Subcutaneous abdominal adipose tissue (tissue), 5 donors: ENCODE measurements around the gene ENPP7.

Experiments used
- H3K27ac ChIP-seq: one replicate; pipeline ENCODE4 v1.7.0; 2013; ENCODE audit warnings: low read depth, mild to moderate bottlenecking, inconsistent platforms, low read length, moderate library complexity
- H3K27me3 ChIP-seq, 5 donors: one replicate each; pipeline ENCODE4 v1.7.0; 2013; ENCODE audit warnings: low read length in 5 of 5, inconsistent platforms in 1 of 5; ENCODE audit not compliant: control insufficient read depth in 5 of 5, insufficient read depth in 4 of 5
- H3K36me3 ChIP-seq, 5 donors: one replicate each; pipeline ENCODE4 v1.7.0; 2013; ENCODE audit warnings: low read length in 5 of 5; ENCODE audit not compliant: control insufficient read depth in 5 of 5, insufficient read depth in 5 of 5
- H3K4me1 ChIP-seq, 5 donors: one replicate each; pipeline ENCODE4 v1.7.0; 2013; ENCODE audit warnings: low read length in 5 of 5, mild to moderate bottlenecking in 3 of 5, moderate library complexity in 1 of 5; ENCODE audit not compliant: control insufficient read depth in 5 of 5, insufficient read depth in 5 of 5
- H3K4me3 ChIP-seq, 5 donors: one replicate each; pipeline ENCODE4 v1.7.0; 2013; ENCODE audit warnings: low read length in 5 of 5, low read depth in 1 of 5
- H3K9ac ChIP-seq, 5 donors: one replicate each; pipeline ENCODE4 v1.7.0; 2013; ENCODE audit warnings: low read length in 5 of 5, mild to moderate bottlenecking in 4 of 5, moderate library complexity in 3 of 5
- H3K9me3 ChIP-seq, 5 donors: one replicate each; pipeline ENCODE4 v1.7.0; 2013; ENCODE audit warnings: low read length in 5 of 5; ENCODE audit not compliant: control insufficient read depth in 5 of 5
- donor health status: healthy.
- donor health status: healthy.
- donor health status: healthy.
- donor health status: healthy.
- donor health status: healthy.

Gene ENPP7

GRCh38 chr17:79784353-79785016 is 53.7 kb downstream of the ENPP7 start:
- Histone ChIP-seq H3K4me3 (no peak overlapping the region), H3K27me3 (peaks cover 14 to 52% (median 41%) of the 10 kb centered on the region in 5 donors), H3K36me3 (no peaks in the 10 kb centered on the region), H3K4me1 (peaks cover 0 to 6% (median 1%) of the 10 kb centered on the region in 5 donors), H3K9me3 (no peaks in the 10 kb centered on the region), H3K9ac (no peak overlapping the region), H3K27ac (no peak overlapping the region)

- no peak overlapping the region for H3K27ac ChIP-seq
- H3K27me3 ChIP-seq: peaks cover 20 to 56% (median 47%) of the 10 kb centered on the region in 5 donors
- H3K9ac ChIP-seq: no peak overlapping the region
- peaks cover 0 to 14% (median 8%) of the 10 kb centered on the region in 5 donors for H3K4me1 ChIP-seq
- H3K36me3 ChIP-seq: no peaks in the 10 kb centered on the region
- H3K9me3 ChIP-seq: no peaks in the 10 kb centered on the region
- H3K4me3 ChIP-seq: no peak overlapping the region
Observed at GRCh38 chr17:79785017-79785899, 54.5 kb downstream of the ENPP7 start.

- Histone ChIP-seq H3K27me3 (peaks cover 29 to 65% (median 56%) of the 10 kb centered on the region in 5 donors), H3K4me1 (peaks cover 0 to 23% (median 12%) of the 10 kb centered on the region in 5 donors)
Observed at GRCh38 chr17:79785900-79786810, 55.4 kb downstream of the ENPP7 start.

DNA sequence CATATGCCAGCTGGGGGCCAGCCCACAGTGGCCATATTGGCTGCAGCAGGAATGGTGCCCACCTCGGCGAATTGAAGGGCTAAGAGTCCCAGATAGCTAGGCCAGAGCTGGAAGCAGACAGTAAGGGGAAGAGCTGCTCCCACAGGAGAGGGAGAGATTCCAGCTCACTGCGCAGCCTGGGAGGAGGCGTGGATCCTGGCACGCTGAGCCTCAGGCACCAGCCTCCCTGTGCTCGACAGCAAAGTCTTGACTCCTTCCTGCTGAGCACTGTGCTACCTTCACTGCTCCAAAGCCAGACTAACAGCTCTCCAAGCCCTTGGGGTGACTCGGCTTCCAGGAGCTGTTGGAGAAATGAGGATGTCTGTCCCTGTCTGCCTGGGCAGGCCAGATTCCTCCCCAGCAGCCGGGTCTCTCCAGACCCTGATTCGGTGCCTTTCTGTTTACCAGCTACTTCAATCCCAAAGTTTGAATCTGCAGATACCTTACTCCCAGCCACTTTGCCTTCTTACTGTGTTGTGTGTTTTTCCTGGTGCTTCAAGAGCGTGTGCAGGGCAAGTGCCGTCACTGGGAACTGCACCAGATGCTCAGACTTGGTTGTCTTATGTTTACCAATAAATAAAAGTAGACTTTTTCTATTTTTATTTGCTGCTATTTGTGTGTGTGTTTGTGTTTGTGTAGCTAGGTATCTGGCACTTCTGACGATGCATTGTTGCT is 56.3 kb downstream of the ENPP7 start:
- no peaks in the 10 kb centered on the region for H3K36me3 ChIP-seq
- no peak overlapping the region for H3K9ac ChIP-seq

More at GRCh38 chr17:79785900-79786810, 55.4 kb downstream of the ENPP7 start:
- H3K9me3 ChIP-seq: no peaks in the 10 kb centered on the region
- no peak overlapping the region for H3K9ac ChIP-seq
- no peaks in the 10 kb centered on the region for H3K36me3 ChIP-seq
- H3K4me3 ChIP-seq: no peak overlapping the region
- no peak overlapping the region for H3K27ac ChIP-seq

GRCh38 chr17:79788455-79788854 is 57.7 kb downstream of the ENPP7 start:
- H3K27me3 ChIP-seq: peaks cover 34 to 71% (median 62%) of the 10 kb centered on the region in 5 donors
- H3K4me3 ChIP-seq: no peak overlapping the region
- no peak overlapping the region for H3K9ac ChIP-seq
- H3K9me3 ChIP-seq: no peaks in the 10 kb centered on the region
- peaks cover 0 to 31% (median 18%) of the 10 kb centered on the region in 5 donors for H3K4me1 ChIP-seq
- no peak overlapping the region for H3K27ac ChIP-seq
- no peaks in the 10 kb centered on the region for H3K36me3 ChIP-seq

More for the DNA sequence above, 56.3 kb downstream of the ENPP7 start:
- Histone ChIP-seq H3K27me3 (peaks cover 34 to 66% (median 59%) of the 10 kb centered on the region in 5 donors), H3K4me1 (peaks cover 0 to 19% (median 12%) of the 10 kb centered on the region in 5 donors), H3K27ac (no peak overlapping the region), H3K9me3 (no peaks in the 10 kb centered on the region), H3K4me3 (no peak overlapping the region)

DNA sequence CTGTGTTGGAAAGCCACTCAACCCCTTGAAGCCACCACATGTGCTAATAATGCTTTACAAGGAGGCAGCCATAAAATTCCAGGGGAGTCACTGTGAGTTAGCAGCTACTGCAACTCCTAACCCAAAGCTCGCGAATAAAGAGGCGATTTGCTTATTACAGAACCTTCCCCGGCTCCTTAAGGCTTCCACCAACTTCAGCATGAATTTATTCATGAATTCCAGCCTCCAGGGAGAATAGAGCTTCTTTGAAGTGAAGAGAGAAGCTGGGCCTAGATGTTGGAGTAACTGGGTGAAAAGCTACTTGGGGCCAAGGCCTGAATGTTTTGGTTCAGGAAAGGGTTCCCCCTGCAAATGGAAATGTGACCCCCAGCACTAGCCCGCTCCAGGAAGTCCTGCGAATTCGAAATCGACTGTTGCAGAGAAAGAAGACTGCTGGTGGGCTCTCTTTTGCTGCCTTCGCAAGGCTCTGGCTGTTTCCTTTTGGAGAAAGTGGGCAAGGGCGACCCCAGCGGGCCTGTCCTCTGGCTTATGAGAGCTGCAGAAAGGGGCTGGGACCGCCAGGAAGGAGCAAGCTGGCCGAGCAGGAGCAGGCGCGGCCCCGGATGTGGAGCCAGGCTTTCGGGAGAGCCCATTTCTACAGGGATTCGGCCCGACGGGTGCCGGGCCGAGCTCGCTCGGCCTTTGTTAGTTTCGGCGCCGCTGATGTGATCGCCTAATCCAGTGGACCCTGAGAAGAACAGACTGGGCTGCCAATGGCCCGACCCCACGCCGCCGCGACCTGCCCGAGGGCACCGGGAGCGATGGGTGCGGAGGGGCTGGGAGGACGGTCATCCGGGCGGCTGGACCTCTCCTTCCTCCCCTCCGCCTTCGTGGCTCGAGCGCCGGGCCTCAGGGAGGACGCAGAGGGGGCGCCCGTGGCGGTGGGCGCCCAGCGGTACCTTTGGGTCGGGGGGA is 58.5 kb downstream of the ENPP7 start:
- Histone ChIP-seq H3K9ac (no peak overlapping the region), H3K27ac (no peak overlapping the region), H3K4me1 (peaks cover 0 to 34% (median 22%) of the 10 kb centered on the region in 5 donors), H3K27me3 (peaks cover 34 to 73% (median 63%) of the 10 kb centered on the region in 5 donors), H3K9me3 (no peaks in the 10 kb centered on the region), H3K36me3 (no peaks in the 10 kb centered on the region), H3K4me3 (peak overlapping the region in 1 of 5 donors; percentile 6)

GRCh38 chr17:79789943-79790804 is 59.4 kb downstream of the ENPP7 start:
- H3K27me3 ChIP-seq: peaks cover 34 to 73% (median 63%) of the 10 kb centered on the region in 5 donors

More at GRCh38 chr17:79789943-79790804, 59.4 kb downstream of the ENPP7 start:
- H3K9me3 ChIP-seq: no peaks in the 10 kb centered on the region
- peaks cover 0 to 4% (median 0%) of the 10 kb centered on the region in 5 donors for H3K36me3 ChIP-seq
- H3K9ac ChIP-seq: no peak overlapping the region
- H3K4me1 ChIP-seq: peaks cover 0 to 34% (median 22%) of the 10 kb centered on the region in 5 donors
- no peak overlapping the region for H3K27ac ChIP-seq
- peak overlapping the region in 2 of 5 donors; percentile 6 to 8 for H3K4me3 ChIP-seq
